ENCODE results near the gene ITK. TPM values are rescaled to one million over a fixed set of nuclear protein-coding genes. Genes with fewer than 3 reads are reported as not detected.

Gene ITK
- total and polyA plus RNA-seq, 12 donors: 0.22 to 2.7 (median 0.92) TPM; not detected in 1

DNA sequence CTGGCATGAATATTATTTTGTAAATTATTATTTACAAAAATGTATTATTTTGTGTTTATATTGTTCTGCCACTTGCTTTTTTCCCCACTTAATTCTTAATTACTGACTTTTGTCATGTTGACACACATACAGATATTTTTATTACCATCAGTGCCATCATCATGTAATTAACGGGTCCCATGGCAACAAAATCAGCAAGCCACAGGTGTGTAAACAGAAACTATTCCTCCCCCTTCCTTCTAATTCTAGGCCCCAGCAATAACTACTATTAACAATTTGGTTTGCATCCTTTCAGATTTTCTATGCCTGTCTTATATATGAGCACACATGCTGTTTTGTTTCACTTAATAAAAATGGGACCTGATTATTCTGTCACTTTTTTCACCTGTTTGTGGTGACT is 114.6 kb downstream of the ITK start:
- TF ChIP-seq, protein P1, sequence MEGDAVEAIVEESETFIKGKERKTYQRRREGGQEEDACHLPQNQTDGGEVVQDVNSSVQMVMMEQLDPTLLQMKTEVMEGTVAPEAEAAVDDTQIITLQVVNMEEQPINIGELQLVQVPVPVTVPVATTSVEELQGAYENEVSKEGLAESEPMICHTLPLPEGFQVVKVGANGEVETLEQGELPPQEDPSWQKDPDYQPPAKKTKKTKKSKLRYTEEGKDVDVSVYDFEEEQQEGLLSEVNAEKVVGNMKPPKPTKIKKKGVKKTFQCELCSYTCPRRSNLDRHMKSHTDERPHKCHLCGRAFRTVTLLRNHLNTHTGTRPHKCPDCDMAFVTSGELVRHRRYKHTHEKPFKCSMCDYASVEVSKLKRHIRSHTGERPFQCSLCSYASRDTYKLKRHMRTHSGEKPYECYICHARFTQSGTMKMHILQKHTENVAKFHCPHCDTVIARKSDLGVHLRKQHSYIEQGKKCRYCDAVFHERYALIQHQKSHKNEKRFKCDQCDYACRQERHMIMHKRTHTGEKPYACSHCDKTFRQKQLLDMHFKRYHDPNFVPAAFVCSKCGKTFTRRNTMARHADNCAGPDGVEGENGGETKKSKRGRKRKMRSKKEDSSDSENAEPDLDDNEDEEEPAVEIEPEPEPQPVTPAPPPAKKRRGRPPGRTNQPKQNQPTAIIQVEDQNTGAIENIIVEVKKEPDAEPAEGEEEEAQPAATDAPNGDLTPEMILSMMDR (IDR thresholded peaks at IDR 0.05): no peak
- TF ChIP-seq POLR2A (IDR thresholded peaks at IDR 0.05): no peak
- no peak overlapping the region for H3K27ac ChIP-seq
- no peak for DNase-seq
- H3K9me3 ChIP-seq (replicated peaks in 1 of 3): no peaks in the 10 kb centered on the region
- 75 to 96% (median 85%) methylated on average over 1 of the region's 1 CpG for WGBS, 4 donors
- intact Hi-C loops (cut with DNase I): no loop called here
- no peak overlapping the region for H3K4me3 ChIP-seq
- H3K4me1 ChIP-seq (replicated peaks in 1 of 2): peaks cover 0 to 4% of the 10 kb centered on the region in 2 donors
- H3K27me3 ChIP-seq: no peaks in the 10 kb centered on the region
- no peaks in the 10 kb centered on the region for H3K36me3 ChIP-seq (replicated peaks in 1 of 2)

DNA sequence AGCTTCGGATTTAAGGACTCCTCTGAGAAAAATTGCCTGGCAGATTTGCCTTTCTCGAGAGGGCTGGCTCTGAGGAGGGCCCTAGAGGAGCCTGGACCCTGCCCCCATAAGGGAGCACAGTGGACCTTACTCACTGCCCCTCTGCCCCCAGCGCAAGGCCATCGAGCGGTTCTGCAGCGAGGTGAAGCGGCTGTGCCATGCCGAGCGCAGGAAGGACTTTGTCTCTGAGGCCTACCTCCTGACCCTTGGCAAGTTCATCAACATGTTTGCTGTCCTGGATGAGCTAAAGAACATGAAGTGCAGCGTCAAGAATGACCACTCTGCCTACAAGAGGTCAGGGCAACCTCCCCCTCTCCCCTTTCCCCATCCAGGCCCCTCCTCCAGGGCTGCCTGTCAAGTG is 119.9 kb downstream of the ITK start:
- no peak for DNase-seq
- WGBS, 4 donors: 91 to 94% (median 91%) methylated on average over 9 to 10 of the region's 10 CpGs
- H3K4me1 ChIP-seq (replicated peaks in 1 of 2): no peaks in the 10 kb centered on the region
- intact Hi-C loops (cut with DNase I): no loop called here
- H3K4me3 ChIP-seq: no peak overlapping the region
- TF ChIP-seq POLR2A (IDR thresholded peaks at IDR 0.05): no peak
- TF ChIP-seq, protein P1 (IDR thresholded peaks at IDR 0.05): no peak
- H3K27me3 ChIP-seq: no peaks in the 10 kb centered on the region
- no peaks in the 10 kb centered on the region for H3K36me3 ChIP-seq (replicated peaks in 1 of 2)
- H3K27ac ChIP-seq: no peak overlapping the region
- no peaks in the 10 kb centered on the region for H3K9me3 ChIP-seq (replicated peaks in 1 of 3)

DNA sequence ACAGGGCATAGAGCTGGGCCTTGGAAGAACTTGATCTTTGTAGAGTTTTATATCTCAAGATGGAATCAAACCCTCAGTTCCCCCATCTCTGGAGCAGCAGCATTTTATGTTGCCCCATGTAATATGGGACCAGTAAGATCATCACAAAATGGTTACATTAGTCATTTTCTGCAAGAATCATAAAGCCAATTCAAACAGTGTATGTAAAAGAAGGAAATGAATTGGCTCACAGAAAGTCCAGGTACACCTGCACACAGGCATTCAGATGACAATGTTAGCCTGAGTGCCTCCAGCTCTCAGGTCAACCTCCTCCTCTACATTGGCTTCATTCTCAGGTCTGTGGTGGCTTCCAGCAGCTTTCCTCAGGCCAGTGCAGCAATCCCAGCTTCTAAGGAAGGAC is 120.4 kb downstream of the ITK start:
- no peaks in the 10 kb centered on the region for H3K36me3 ChIP-seq (replicated peaks in 1 of 2)
- no peak overlapping the region for H3K4me3 ChIP-seq
- H3K4me1 ChIP-seq (replicated peaks in 1 of 2): no peaks in the 10 kb centered on the region
- no peak overlapping the region for H3K27ac ChIP-seq
- intact Hi-C loops (cut with DNase I): no loop called here
- no peak for DNase-seq
- H3K27me3 ChIP-seq: no peaks in the 10 kb centered on the region
- TF ChIP-seq POLR2A (IDR thresholded peaks at IDR 0.05): no peak
- TF ChIP-seq, protein P1 (IDR thresholded peaks at IDR 0.05): no peak
- no peaks in the 10 kb centered on the region for H3K9me3 ChIP-seq (replicated peaks in 1 of 3)

DNA sequence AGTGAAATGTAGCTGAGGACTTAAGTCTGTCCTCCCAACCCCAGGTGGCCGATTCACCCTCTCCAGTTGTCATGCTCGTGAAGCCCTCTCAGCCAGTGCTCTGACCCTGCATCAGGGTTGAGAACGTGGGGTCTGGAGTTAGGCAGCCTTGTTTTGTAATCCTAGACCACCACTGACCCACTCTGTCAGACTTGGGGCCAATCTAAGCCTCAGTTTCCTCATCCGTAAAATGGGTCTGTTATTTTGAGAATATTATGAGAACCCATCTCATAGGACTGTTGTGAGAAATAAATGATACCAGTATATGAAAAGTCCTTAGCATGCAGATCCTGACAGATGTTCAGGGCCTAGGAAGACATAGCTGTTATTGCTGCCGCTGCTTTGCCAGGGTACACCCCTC is 122.4 kb downstream of the ITK start:
- no peak for DNase-seq
- H3K36me3 ChIP-seq (replicated peaks in 1 of 2): no peaks in the 10 kb centered on the region
- no peak overlapping the region for H3K27ac ChIP-seq
- no peaks in the 10 kb centered on the region for H3K4me1 ChIP-seq (replicated peaks in 1 of 2)
- H3K4me3 ChIP-seq: no peak overlapping the region
- no peaks in the 10 kb centered on the region for H3K27me3 ChIP-seq
- intact Hi-C loops (cut with DNase I): no loop called here
- 87 to 96% (median 91%) methylated on average over 5 of the region's 5 CpGs for WGBS, 4 donors
- no peaks in the 10 kb centered on the region for H3K9me3 ChIP-seq (replicated peaks in 1 of 3)
- TF ChIP-seq, protein P1 (IDR thresholded peaks at IDR 0.05): no peak
- no peak for TF ChIP-seq POLR2A (IDR thresholded peaks at IDR 0.05)

Data from adrenal gland (tissue), 12 donors.